KMS-11 (cell line): ENCODE results near the gene KRT72.

Source experiments
- H2AFZ ChIP-seq: fragments of 200-600 bp; sonication (generic); 2 replicates; pipeline ENCODE4 v1.6.1; 2016; ENCODE audit warnings: antibody characterized with exemption, mixed run types, low read depth
- H3K27ac ChIP-seq: fragments of 200-600 bp; sonication (generic); 2 replicates; pipeline ENCODE4 v1.6.1; 2016; ENCODE audit warnings: mild to moderate bottlenecking, mixed run types
- H3K27me3 ChIP-seq: fragments of 200-600 bp; sonication (generic); 2 replicates; pipeline ENCODE4 v1.6.1; 2017; ENCODE audit warnings: mild to moderate bottlenecking, low read depth, mixed run types, moderate library complexity; ENCODE audit not compliant: insufficient read depth
- H3K36me3 ChIP-seq: fragments of 200-600 bp; sonication (generic); 2 replicates; pipeline ENCODE4 v1.6.1; 2017; ENCODE audit warnings: mild to moderate bottlenecking, mixed run types; ENCODE audit not compliant: insufficient read depth
- H3K4me1 ChIP-seq: fragments of 200-600 bp; sonication (generic); 2 replicates; pipeline ENCODE4 v1.6.1; 2016; ENCODE audit warnings: mild to moderate bottlenecking, low read depth, mixed run types; ENCODE audit not compliant: poor library complexity, severe bottlenecking
- H3K4me2 ChIP-seq: fragments of 200-600 bp; sonication (generic); 2 replicates; pipeline ENCODE4 v1.7.0; 2016; ENCODE audit warnings: mild to moderate bottlenecking, mixed run types
- H3K4me3 ChIP-seq: fragments of 200-600 bp; sonication (generic); IDR thresholded peaks from 2 replicates; pipeline ENCODE4 v1.6.1; 2017; ENCODE audit warnings: low read depth, low read length, mixed read lengths; ENCODE audit not compliant: insufficient read depth
- H3K79me2 ChIP-seq: fragments of 200-600 bp; sonication (generic); 2 replicates; pipeline ENCODE4 v1.6.1; 2016; ENCODE audit warnings: low read depth, mixed run types; ENCODE audit not compliant: insufficient read depth
- H3K9ac ChIP-seq: fragments of 200-600 bp; sonication (generic); 2 replicates; pipeline ENCODE4 v1.6.1; 2016; ENCODE audit warnings: mild to moderate bottlenecking, mixed run types
- H4K20me1 ChIP-seq: fragments of 200-600 bp; sonication (generic); 2 replicates; pipeline ENCODE4 v1.6.1; 2016; ENCODE audit warnings: mild to moderate bottlenecking, mixed run types; ENCODE audit not compliant: insufficient read depth
- CTCF ChIP-seq: fragments of 200-600 bp; sonication (generic); conservative IDR thresholded peaks from 2 replicates; pipeline ENCODE4 v1.6.1; 2017; ENCODE audit warnings: low read depth, mild to moderate bottlenecking, antibody characterized with exemption, low read length, moderate library complexity, mixed read lengths

KRT72 gene

GRCh38 chr12:52614381-52615207, 13.3 kb upstream of the KRT72 start:
- H3K4me2 ChIP-seq = no peak overlapping the region
- no peaks in the 10 kb centered on the region for H3K36me3 ChIP-seq
- H3K4me3 ChIP-seq = no peak overlapping the region
- H3K27ac ChIP-seq = no peak overlapping the region
- TF ChIP-seq CTCF = no peak
- no peak overlapping the region for H2AFZ ChIP-seq
- H4K20me1 ChIP-seq = no peaks in the 10 kb centered on the region
- no peaks in the 10 kb centered on the region for H3K4me1 ChIP-seq
- peaks cover 71% of the 10 kb centered on the region for H3K27me3 ChIP-seq
- no peaks in the 10 kb centered on the region for H3K79me2 ChIP-seq
- no peak overlapping the region for H3K9ac ChIP-seq

GRCh38 chr12:52613384-52614030, 12.2 kb upstream of the KRT72 start:
- no peak overlapping the region for H2AFZ ChIP-seq
- no peaks in the 10 kb centered on the region for H3K4me1 ChIP-seq
- no peak overlapping the region for H3K4me3 ChIP-seq
- no peaks in the 10 kb centered on the region for H3K79me2 ChIP-seq
- H3K27ac ChIP-seq = no peak overlapping the region
- H3K36me3 ChIP-seq = no peaks in the 10 kb centered on the region
- H4K20me1 ChIP-seq = no peaks in the 10 kb centered on the region
- no peak overlapping the region for H3K4me2 ChIP-seq
- H3K27me3 ChIP-seq = peaks cover 73% of the 10 kb centered on the region
- no peak for TF ChIP-seq CTCF
- no peak overlapping the region for H3K9ac ChIP-seq

- Histone ChIP-seq H3K4me1 (no peaks in the 10 kb centered on the region), H4K20me1 (no peaks in the 10 kb centered on the region), H3K27me3 (peaks cover 66% of the 10 kb centered on the region), H3K79me2 (no peaks in the 10 kb centered on the region), H3K4me2 (no peak overlapping the region), H3K9ac (no peak overlapping the region), H3K36me3 (no peaks in the 10 kb centered on the region), H3K27ac (no peak overlapping the region), H3K4me3 (no peak overlapping the region), H2AFZ (no peak overlapping the region)
- no peak for TF ChIP-seq CTCF
Measured at GRCh38 chr12:52612431-52613383, 11.4 kb upstream of the KRT72 start.

GRCh38 chr12:52611080-52611468, 9.8 kb upstream of the KRT72 start:
- peaks cover 51% of the 10 kb centered on the region for H3K27me3 ChIP-seq
- H4K20me1 ChIP-seq = no peaks in the 10 kb centered on the region
- TF ChIP-seq CTCF = no peak
- no peak overlapping the region for H2AFZ ChIP-seq
- no peak overlapping the region for H3K4me2 ChIP-seq
- H3K79me2 ChIP-seq = no peaks in the 10 kb centered on the region
- H3K4me3 ChIP-seq = no peak overlapping the region
- no peak overlapping the region for H3K27ac ChIP-seq
- H3K9ac ChIP-seq = no peak overlapping the region
- H3K36me3 ChIP-seq = no peaks in the 10 kb centered on the region
- no peaks in the 10 kb centered on the region for H3K4me1 ChIP-seq
